GM12878 (cell line): ENCODE measurements around the gene RRBP1. TPM values are rescaled to one million over a fixed set of nuclear protein-coding genes. Genes with fewer than 3 reads are reported as not detected.

Experiments
- ATF7 ChIP-seq: fragments of 450-650 bp; IDR thresholded peaks from 2 replicates; pipeline ENCODE4 v1.6.1; 2016; ENCODE audit warnings: low read depth, mild to moderate bottlenecking
- BACH1 ChIP-seq: fragments of 450-650 bp; IDR thresholded peaks from 2 replicates; pipeline ENCODE4 v1.6.1; 2017; ENCODE audit warnings: mild to moderate bottlenecking, borderline replicate concordance
- BCL11A ChIP-seq: IDR thresholded peaks from 2 replicates; pipeline ENCODE4 v1.6.1; 2011; ENCODE audit warnings: low read depth, low read length
- CHD2 ChIP-seq: IDR thresholded peaks from 2 replicates; pipeline ENCODE4 v1.6.1; 2011; ENCODE audit warnings: low read depth, low read length, improper control_type of control experiment, borderline replicate concordance
- CHD4 ChIP-seq: fragments of 200-600 bp; sonication (generic); IDR thresholded peaks from 2 replicates; pipeline ENCODE4 v1.6.1; 2016; ENCODE audit warnings: mild to moderate bottlenecking
- EED ChIP-seq: sonication (generic); IDR thresholded peaks from 2 replicates; pipeline ENCODE4 v1.6.1; 2016; ENCODE audit warnings: antibody characterized with exemption, low read depth
- EGR1 ChIP-seq, 2 experiments: IDR thresholded peaks; 1 replicate in 1 of 2; 2 replicates in 1 of 2; pipeline ENCODE4 v1.6.1; 2011 to 2012; ENCODE audit warnings: low read depth in 2 of 2, low read length in 2 of 2, borderline replicate concordance in 1 of 2, mild to moderate bottlenecking in 1 of 2, moderate library complexity in 1 of 2
- EZH2 ChIP-seq: IDR thresholded peaks from 2 replicates; pipeline ENCODE4 v1.6.1; 2012; ENCODE audit warnings: low read depth, mild to moderate bottlenecking, control low read depth, inconsistent platforms, low read length, borderline replicate concordance; ENCODE audit not compliant: control insufficient read depth
- HDGF ChIP-seq: fragments of 450-650 bp; IDR thresholded peaks from 2 replicates; pipeline ENCODE4 v1.6.1; 2016; ENCODE audit warnings: antibody characterized with exemption
- IRF4 ChIP-seq: IDR thresholded peaks from 2 replicates; pipeline ENCODE4 v1.6.1; 2011; ENCODE audit warnings: low read depth, low read length
- LARP7 ChIP-seq: fragments of 450-650 bp; IDR thresholded peaks from 2 replicates; pipeline ENCODE4 v1.6.1; 2017; ENCODE audit warnings: mild to moderate bottlenecking
- MYC ChIP-seq: IDR thresholded peaks from 2 replicates; pipeline ENCODE4 v1.6.1; 2011; ENCODE audit warnings: mild to moderate bottlenecking, low read length, moderate library complexity, inconsistent platforms; ENCODE audit not compliant: insufficient read depth, insufficient replicate concordance, insufficient read length, severe bottlenecking
- NR2C1 ChIP-seq: fragments of 450-650 bp; IDR thresholded peaks from 2 replicates; pipeline ENCODE4 v1.6.1; 2017; ENCODE audit warnings: antibody characterized with exemption, mild to moderate bottlenecking, moderate library complexity
- PML ChIP-seq: IDR thresholded peaks from 2 replicates; pipeline ENCODE4 v1.6.1; 2012; ENCODE audit warnings: low read length, inconsistent platforms
- RBBP5 ChIP-seq: fragments of 200-600 bp; sonication (generic); conservative IDR thresholded peaks from 2 replicates; pipeline ENCODE4 v1.6.1; 2016
- RELA ChIP-seq: fragments of 450-650 bp; IDR thresholded peaks from 2 replicates; pipeline ENCODE4 v1.8.0; 2014; ENCODE audit warnings: borderline replicate concordance; ENCODE audit not compliant: partially characterized antibody
- SIN3A ChIP-seq: IDR thresholded peaks from 2 replicates; pipeline ENCODE4 v1.6.1; 2012; ENCODE audit warnings: low read depth, low read length, improper control_type of control experiment
- SREBF2 ChIP-seq: IDR thresholded peaks from 2 replicates; pipeline ENCODE4 v1.6.1; 2012; ENCODE audit warnings: mild to moderate bottlenecking, low read length
- TAF1 ChIP-seq: IDR thresholded peaks from 2 replicates; pipeline ENCODE4 v1.6.1; 2011; ENCODE audit warnings: mild to moderate bottlenecking, low read depth, low read length, borderline replicate concordance
- ZBED1 ChIP-seq: IDR thresholded peaks from 2 replicates; pipeline ENCODE4 v1.6.1; 2016; ENCODE audit warnings: borderline replicate concordance
- ZNF207 ChIP-seq: fragments of 450-650 bp; IDR thresholded peaks from 2 replicates; pipeline ENCODE4 v1.6.1; 2014; ENCODE audit warnings: antibody characterized with exemption, mild to moderate bottlenecking, borderline replicate concordance
- ZNF384 ChIP-seq: IDR thresholded peaks from 2 replicates; pipeline ENCODE4 v1.6.1; 2012; ENCODE audit warnings: low read depth, mild to moderate bottlenecking, low read length, improper control_type of control experiment, borderline replicate concordance
- polyA plus RNA-seq, 11 experiments: library from polyadenylated mRNA; depleted of rRNA in 4 of 11; unstranded in 6 of 11; stranded (reverse) in 5 of 11; fragments of >200 nt; fragmentation: Nextera tagmentation in 4 of 11; fragmentation: Illumina TruSeq in 1 of 11; extraction: Ambion mirVana in 4 of 11; extraction: Trizol in 1 of 11; gene quantifications; 1 replicate in 1 of 11; 2 replicates in 10 of 11; pipeline versions ENCODE4 v1.2.1 to v1.2.3, GENCODE V29; 2011 to 2016; ENCODE audit warnings: inconsistent platforms in 2 of 11, missing spikeins in 2 of 11, low read depth in 1 of 11
- total RNA-seq, 4 experiments: library from RNA; depleted of rRNA in 3 of 4; stranded (reverse); fragments of >200 nt in 3 of 4; fragmentation: Illumina TruSeq in 1 of 4; extraction: Trizol in 1 of 4; gene quantifications; 2 replicates each; pipeline versions ENCODE4 v1.2.1 to v1.2.3, GENCODE V29; 2013 to 2021
- TF ChIP-seq, protein P1 (sequence below): fragments of 450-650 bp; formaldehyde crosslinking; IDR thresholded peaks from 2 replicates; pipeline ENCODE4 v1.5.0; 2022; ENCODE audit warnings: mild to moderate bottlenecking, missing genetic modification characterization
- TF ChIP-seq, protein P2 (sequence below): fragments of 450-650 bp; IDR thresholded peaks from 2 replicates; pipeline ENCODE4 v1.6.1; 2016; ENCODE audit warnings: mild to moderate bottlenecking
- TF ChIP-seq, protein P3 (sequence below): fragments of 450-650 bp; formaldehyde crosslinking; IDR thresholded peaks from 2 replicates; pipeline ENCODE4 v1.4.0; 2022; ENCODE audit warnings: mild to moderate bottlenecking, moderate library complexity

Gene RRBP1
- total and polyA plus RNA-seq, 10 of the 15 experiments (the other 5 are each of a cell fraction or from before 2014, with no cell fraction given), result 1.2 to 57.4 (median 24.6) TPM

DNA sequence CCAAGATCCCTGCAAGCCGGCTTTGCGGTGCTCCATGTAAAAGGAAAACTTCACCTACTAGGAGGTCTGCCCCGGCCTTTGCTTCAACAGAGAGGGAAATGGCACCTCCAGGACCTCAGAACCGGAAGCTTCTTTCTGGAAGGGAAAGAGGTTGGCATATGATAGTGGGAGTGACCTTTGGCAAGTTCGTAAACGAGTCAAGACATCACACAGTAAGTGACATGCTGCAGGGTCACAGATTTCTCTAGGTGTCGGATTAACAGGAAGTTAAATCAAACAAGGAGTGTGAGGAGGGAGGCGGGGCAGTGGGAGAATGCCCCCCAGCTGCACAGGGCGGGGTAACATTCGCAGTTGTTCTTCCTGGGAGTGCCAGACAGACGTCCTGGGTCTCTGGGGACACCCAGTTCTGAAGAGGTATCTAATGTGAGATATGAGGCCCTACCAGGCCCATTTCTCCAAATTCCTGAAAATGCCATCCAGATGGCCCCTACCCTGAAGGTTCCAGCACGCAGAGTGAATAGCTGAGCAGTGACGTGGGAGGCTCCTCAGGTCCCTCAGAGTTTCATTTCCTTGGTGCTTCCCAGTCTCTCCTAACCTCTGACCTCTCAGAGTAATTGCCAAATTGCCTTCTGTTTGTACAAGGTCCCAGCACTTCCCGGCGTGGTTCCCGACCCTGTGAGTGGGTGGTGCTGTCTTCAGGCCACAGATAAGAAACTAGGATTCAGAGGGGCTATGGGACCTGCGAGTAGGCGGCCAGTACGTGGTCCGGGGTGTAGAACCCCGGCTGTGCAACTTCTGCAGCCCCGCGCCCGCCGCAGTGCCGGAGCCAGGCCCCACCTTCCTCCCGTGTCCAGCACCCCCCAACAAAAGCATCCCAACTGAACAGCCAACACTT is 1.9 kb downstream of the RRBP1 start (continued):
- TF ChIP-seq SREBF2, result no peak
- TF ChIP-seq RELA, result no peak
- TF ChIP-seq EZH2, result no peak
- no peak for TF ChIP-seq HDGF
- TF ChIP-seq, protein P1, sequence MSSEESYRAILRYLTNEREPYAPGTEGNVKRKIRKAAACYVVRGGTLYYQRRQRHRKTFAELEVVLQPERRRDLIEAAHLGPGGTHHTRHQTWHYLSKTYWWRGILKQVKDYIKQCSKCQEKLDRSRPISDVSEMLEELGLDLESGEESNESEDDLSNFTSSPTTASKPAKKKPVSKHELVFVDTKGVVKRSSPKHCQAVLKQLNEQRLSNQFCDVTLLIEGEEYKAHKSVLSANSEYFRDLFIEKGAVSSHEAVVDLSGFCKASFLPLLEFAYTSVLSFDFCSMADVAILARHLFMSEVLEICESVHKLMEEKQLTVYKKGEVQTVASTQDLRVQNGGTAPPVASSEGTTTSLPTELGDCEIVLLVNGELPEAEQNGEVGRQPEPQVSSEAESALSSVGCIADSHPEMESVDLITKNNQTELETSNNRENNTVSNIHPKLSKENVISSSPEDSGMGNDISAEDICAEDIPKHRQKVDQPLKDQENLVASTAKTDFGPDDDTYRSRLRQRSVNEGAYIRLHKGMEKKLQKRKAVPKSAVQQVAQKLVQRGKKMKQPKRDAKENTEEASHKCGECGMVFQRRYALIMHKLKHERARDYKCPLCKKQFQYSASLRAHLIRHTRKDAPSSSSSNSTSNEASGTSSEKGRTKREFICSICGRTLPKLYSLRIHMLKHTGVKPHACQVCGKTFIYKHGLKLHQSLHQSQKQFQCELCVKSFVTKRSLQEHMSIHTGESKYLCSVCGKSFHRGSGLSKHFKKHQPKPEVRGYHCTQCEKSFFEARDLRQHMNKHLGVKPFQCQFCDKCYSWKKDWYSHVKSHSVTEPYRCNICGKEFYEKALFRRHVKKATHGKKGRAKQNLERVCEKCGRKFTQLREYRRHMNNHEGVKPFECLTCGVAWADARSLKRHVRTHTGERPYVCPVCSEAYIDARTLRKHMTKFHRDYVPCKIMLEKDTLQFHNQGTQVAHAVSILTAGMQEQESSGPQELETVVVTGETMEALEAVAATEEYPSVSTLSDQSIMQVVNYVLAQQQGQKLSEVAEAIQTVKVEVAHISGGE, result no peak
- no peak for TF ChIP-seq CHD4
- TF ChIP-seq BCL11A, result no peak
- TF ChIP-seq IRF4, result no peak
- TF ChIP-seq CHD2, result no peak
- no peak for TF ChIP-seq TAF1
- TF ChIP-seq PML, result no peak
- TF ChIP-seq BACH1, result no peak
- no peak for TF ChIP-seq LARP7
- TF ChIP-seq ATF7, result no peak
- TF ChIP-seq, protein P2, sequence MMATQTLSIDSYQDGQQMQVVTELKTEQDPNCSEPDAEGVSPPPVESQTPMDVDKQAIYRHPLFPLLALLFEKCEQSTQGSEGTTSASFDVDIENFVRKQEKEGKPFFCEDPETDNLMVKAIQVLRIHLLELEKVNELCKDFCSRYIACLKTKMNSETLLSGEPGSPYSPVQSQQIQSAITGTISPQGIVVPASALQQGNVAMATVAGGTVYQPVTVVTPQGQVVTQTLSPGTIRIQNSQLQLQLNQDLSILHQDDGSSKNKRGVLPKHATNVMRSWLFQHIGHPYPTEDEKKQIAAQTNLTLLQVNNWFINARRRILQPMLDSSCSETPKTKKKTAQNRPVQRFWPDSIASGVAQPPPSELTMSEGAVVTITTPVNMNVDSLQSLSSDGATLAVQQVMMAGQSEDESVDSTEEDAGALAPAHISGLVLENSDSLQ, result peak; percentile 31; the same call in 1 of the 2 replicates
- TF ChIP-seq RBBP5, result no peak
- TF ChIP-seq, protein P3, sequence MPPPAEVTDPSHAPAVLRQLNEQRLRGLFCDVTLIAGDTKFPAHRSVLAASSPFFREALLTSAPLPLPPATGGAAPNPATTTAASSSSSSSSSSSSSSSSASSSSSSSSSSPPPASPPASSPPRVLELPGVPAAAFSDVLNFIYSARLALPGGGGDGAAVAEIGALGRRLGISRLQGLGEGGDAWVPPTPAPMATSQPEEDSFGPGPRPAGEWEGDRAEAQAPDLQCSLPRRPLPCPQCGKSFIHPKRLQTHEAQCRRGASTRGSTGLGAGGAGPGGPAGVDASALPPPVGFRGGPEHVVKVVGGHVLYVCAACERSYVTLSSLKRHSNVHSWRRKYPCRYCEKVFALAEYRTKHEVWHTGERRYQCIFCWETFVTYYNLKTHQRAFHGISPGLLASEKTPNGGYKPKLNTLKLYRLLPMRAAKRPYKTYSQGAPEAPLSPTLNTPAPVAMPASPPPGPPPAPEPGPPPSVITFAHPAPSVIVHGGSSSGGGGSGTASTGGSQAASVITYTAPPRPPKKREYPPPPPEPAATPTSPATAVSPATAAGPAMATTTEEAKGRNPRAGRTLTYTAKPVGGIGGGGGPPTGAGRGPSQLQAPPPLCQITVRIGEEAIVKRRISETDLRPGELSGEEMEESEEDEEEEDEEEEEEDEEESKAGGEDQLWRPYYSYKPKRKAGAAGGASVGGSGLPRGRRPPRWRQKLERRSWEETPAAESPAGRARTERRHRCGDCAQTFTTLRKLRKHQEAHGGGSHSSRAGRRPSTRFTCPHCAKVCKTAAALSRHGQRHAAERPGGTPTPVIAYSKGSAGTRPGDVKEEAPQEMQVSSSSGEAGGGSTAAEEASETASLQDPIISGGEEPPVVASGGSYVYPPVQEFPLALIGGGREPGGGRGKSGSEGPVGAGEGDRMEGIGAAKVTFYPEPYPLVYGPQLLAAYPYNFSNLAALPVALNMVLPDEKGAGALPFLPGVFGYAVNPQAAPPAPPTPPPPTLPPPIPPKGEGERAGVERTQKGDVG (CRISPR knock-in tag), result no peak
- TF ChIP-seq NR2C1, result 0 out of 2 replicates have a peak, but pooled peaks have one; percentile 23
- no peak for TF ChIP-seq MYC
- no peak for TF ChIP-seq ZNF384
- no peak for TF ChIP-seq SIN3A
- TF ChIP-seq ZNF207, result no peak
- no peak for TF ChIP-seq ZBED1
- TF ChIP-seq EGR1 (IDR thresholded peaks at IDR 0.05; ENCODE audit: borderline replicate concordance in 1 of 2, low read depth in 2 of 2, low read length in 2 of 2), result no peak
- TF ChIP-seq EED, result no peak
